Activated T-cell treated with anti-CD3 and anti-CD28 coated beads, Interleukin-2, amount 50 U/mL, for 72 hours (primary cell): ENCODE results near the gene COBL. TPM values are rescaled to one million over a fixed set of nuclear protein-coding genes. Genes with fewer than 3 reads are reported as not detected.

Source experiments
- ATAC-seq, 2 donors: fragments of 150-1000 bp; cut with Tn5 transposase; replicated peaks in 1 of 2; 2 replicates each; pipeline ENCODE4 v1.10.0; 2021; ENCODE audit warnings: moderate library complexity in 2 of 2, mild to moderate bottlenecking in 1 of 2
- DNase-seq, 2 donors: peaks; one replicate each; pipeline ENCODE4 v3.0.0; 2021 to 2022; ENCODE audit warnings: mixed read lengths in 1 of 2
- H3K27ac Mint-ChIP-seq: one replicate; pipeline ENCODE4 v1.8.0; 2022; ENCODE audit warnings: mild to moderate bottlenecking, moderate library complexity, mixed read lengths
- H3K27me3 Mint-ChIP-seq: one replicate; pipeline ENCODE4 v1.8.0; 2022; ENCODE audit warnings: low read depth, mixed read lengths
- H3K36me3 Mint-ChIP-seq, 2 donors: one replicate each; pipeline ENCODE4 v1.8.0; 2022; ENCODE audit warnings: mixed read lengths in 2 of 2, mild to moderate bottlenecking in 1 of 2; ENCODE audit not compliant: insufficient read depth in 2 of 2
- H3K4me1 Mint-ChIP-seq: one replicate; pipeline ENCODE4 v1.8.0; 2022; ENCODE audit warnings: low read depth, mixed read lengths
- H3K4me3 Mint-ChIP-seq, 2 donors: one replicate each; pipeline ENCODE4 v1.8.0; 2022; ENCODE audit warnings: mild to moderate bottlenecking in 2 of 2, mixed read lengths in 2 of 2, moderate library complexity in 2 of 2
- H3K9me3 Mint-ChIP-seq, 2 donors: one replicate each; pipeline ENCODE4 v1.8.0; 2022; ENCODE audit warnings: mixed read lengths in 2 of 2
- total RNA-seq, 2 donors: library from RNA; stranded (reverse); gene quantifications; one replicate each; pipeline ENCODE4 v1.2.3, GENCODE V29; 2022

The COBL gene
- total RNA-seq, 2 donors from 2014 or later = not detected

- Mint-ChIP-seq H3K4me1 (no peaks in the 10 kb centered on the region), H3K27me3 (no peaks in the 10 kb centered on the region), H3K36me3 (no peaks in the 10 kb centered on the region), H3K4me3 (no peak overlapping the region), H3K27ac (no peak overlapping the region), H3K9me3 (no peaks in the 10 kb centered on the region)
- ATAC-seq = no peak
- DNase-seq = no peak
Observed at GRCh38 chr7:51029701-51030191, 286.9 kb downstream of the COBL start.

GRCh38 chr7:51029131-51029530 lies 287.5 kb downstream of the COBL start:
- H3K36me3 Mint-ChIP-seq = no peaks in the 10 kb centered on the region
- ATAC-seq = no peak
- H3K4me1 Mint-ChIP-seq = no peaks in the 10 kb centered on the region
- H3K27ac Mint-ChIP-seq = no peak overlapping the region
- H3K27me3 Mint-ChIP-seq = no peaks in the 10 kb centered on the region
- H3K9me3 Mint-ChIP-seq = no peaks in the 10 kb centered on the region
- DNase-seq = no peak
- H3K4me3 Mint-ChIP-seq = no peak overlapping the region

GRCh38 chr7:51027935-51028830 lies 288.4 kb downstream of the COBL start:
- Mint-ChIP-seq H3K27me3 (no peaks in the 10 kb centered on the region), H3K9me3 (no peaks in the 10 kb centered on the region)

GRCh38 chr7:51027106-51027934 lies 289.3 kb downstream of the COBL start:
- DNase-seq (no peak), ATAC-seq (no peak)
- H3K9me3 Mint-ChIP-seq = no peaks in the 10 kb centered on the region
- no peak overlapping the region for H3K4me3 Mint-ChIP-seq
- no peaks in the 10 kb centered on the region for H3K27me3 Mint-ChIP-seq
- H3K4me1 Mint-ChIP-seq = no peaks in the 10 kb centered on the region
- H3K27ac Mint-ChIP-seq = no peak overlapping the region
- H3K36me3 Mint-ChIP-seq = no peaks in the 10 kb centered on the region

More at GRCh38 chr7:51027935-51028830, 288.4 kb downstream of the COBL start:
- DNase-seq = no peak
- no peaks in the 10 kb centered on the region for H3K36me3 Mint-ChIP-seq
- H3K4me1 Mint-ChIP-seq = no peaks in the 10 kb centered on the region
- no peak for ATAC-seq
- no peak overlapping the region for H3K4me3 Mint-ChIP-seq
- no peak overlapping the region for H3K27ac Mint-ChIP-seq

GRCh38 chr7:51026341-51026740 lies 290.3 kb downstream of the COBL start:
- H3K4me1 Mint-ChIP-seq = no peaks in the 10 kb centered on the region
- H3K4me3 Mint-ChIP-seq = no peak overlapping the region
- no peaks in the 10 kb centered on the region for H3K27me3 Mint-ChIP-seq
- H3K9me3 Mint-ChIP-seq = no peaks in the 10 kb centered on the region
- no peaks in the 10 kb centered on the region for H3K36me3 Mint-ChIP-seq
- DNase-seq (no peak), ATAC-seq (no peak)
- H3K27ac Mint-ChIP-seq = no peak overlapping the region

GRCh38 chr7:51025668-51026067 lies 290.9 kb downstream of the COBL start:
- Mint-ChIP-seq H3K9me3 (no peaks in the 10 kb centered on the region), H3K4me1 (no peaks in the 10 kb centered on the region), H3K27ac (no peak overlapping the region), H3K4me3 (no peak overlapping the region), H3K27me3 (no peaks in the 10 kb centered on the region), H3K36me3 (no peaks in the 10 kb centered on the region)
- ATAC-seq (no peak), DNase-seq (no peak)

GRCh38 chr7:51024867-51025266 lies 291.7 kb downstream of the COBL start:
- Mint-ChIP-seq H3K4me3 (no peak overlapping the region), H3K36me3 (no peaks in the 10 kb centered on the region), H3K27me3 (no peaks in the 10 kb centered on the region), H3K27ac (no peak overlapping the region), H3K4me1 (no peaks in the 10 kb centered on the region), H3K9me3 (no peaks in the 10 kb centered on the region)
- no peak for DNase-seq
- no peak for ATAC-seq

- ATAC-seq (no peak), DNase-seq (no peak)
- no peaks in the 10 kb centered on the region for H3K9me3 Mint-ChIP-seq
- H3K27ac Mint-ChIP-seq = no peak overlapping the region
- no peak overlapping the region for H3K4me3 Mint-ChIP-seq
- H3K4me1 Mint-ChIP-seq = no peaks in the 10 kb centered on the region
- no peaks in the 10 kb centered on the region for H3K36me3 Mint-ChIP-seq
- H3K27me3 Mint-ChIP-seq = no peaks in the 10 kb centered on the region
Observed at GRCh38 chr7:51023547-51023946, 293.1 kb downstream of the COBL start.

- H3K4me3 Mint-ChIP-seq = no peak overlapping the region
- no peaks in the 10 kb centered on the region for H3K4me1 Mint-ChIP-seq
- no peaks in the 10 kb centered on the region for H3K27me3 Mint-ChIP-seq
- no peaks in the 10 kb centered on the region for H3K36me3 Mint-ChIP-seq
- no peak for ATAC-seq
- H3K9me3 Mint-ChIP-seq = peaks cover 0 to 3% of the 10 kb centered on the region in 2 donors
- H3K27ac Mint-ChIP-seq = no peak overlapping the region
- no peak for DNase-seq
Observed at GRCh38 chr7:51022821-51023220, 293.8 kb downstream of the COBL start.

GRCh38 chr7:51021906-51022570 lies 294.6 kb downstream of the COBL start:
- Mint-ChIP-seq H3K4me3 (no peak overlapping the region), H3K27ac (no peak overlapping the region), H3K9me3 (peaks cover 0 to 3% of the 10 kb centered on the region in 2 donors), H3K36me3 (no peaks in the 10 kb centered on the region), H3K4me1 (no peaks in the 10 kb centered on the region), H3K27me3 (no peaks in the 10 kb centered on the region)
- DNase-seq (no peak), ATAC-seq (no peak)

- no peaks in the 10 kb centered on the region for H3K4me1 Mint-ChIP-seq
- H3K27me3 Mint-ChIP-seq = no peaks in the 10 kb centered on the region
- no peak for ATAC-seq
- H3K36me3 Mint-ChIP-seq = no peaks in the 10 kb centered on the region
- H3K27ac Mint-ChIP-seq = no peak overlapping the region
- H3K4me3 Mint-ChIP-seq = no peak overlapping the region
- no peak for DNase-seq
- H3K9me3 Mint-ChIP-seq = peaks cover 0 to 3% of the 10 kb centered on the region in 2 donors
Observed at GRCh38 chr7:51020944-51021343, 295.7 kb downstream of the COBL start.

- ATAC-seq = no peak
- Mint-ChIP-seq H3K27ac (no peak overlapping the region), H3K9me3 (peaks cover 0 to 3% of the 10 kb centered on the region in 2 donors), H3K4me1 (no peaks in the 10 kb centered on the region), H3K27me3 (no peaks in the 10 kb centered on the region), H3K4me3 (no peak overlapping the region), H3K36me3 (no peaks in the 10 kb centered on the region)
- DNase-seq = no peak
Observed at GRCh38 chr7:51019891-51020870, 296.4 kb downstream of the COBL start.
